OCI-LY3 (cell line): ENCODE results near the gene COPS7A.

Source experiments
- H2AFZ ChIP-seq: fragments of 200-600, 300-600 bp; shearing (Covaris generic); 2 replicates; pipeline ENCODE4 v1.6.0; 2014; ENCODE audit warnings: antibody characterized with exemption, low read depth, low read length
- H3K27ac ChIP-seq: fragments of 200-600, 300-600 bp; sonication (generic); 2 replicates; pipeline ENCODE4 v1.5.1; 2014; ENCODE audit warnings: mild to moderate bottlenecking, low read length, moderate library complexity, mixed read lengths
- H3K27me3 ChIP-seq: fragments of 200-600, 300-600 bp; sonication (generic); 2 replicates; pipeline ENCODE4 v1.6.1; 2014; ENCODE audit warnings: low read depth, low read length, mixed read lengths
- H3K36me3 ChIP-seq: fragments of 200-600, 300-600 bp; sonication (generic); replicated peaks from 2 replicates; pipeline ENCODE3; 2014; ENCODE audit warnings: low read depth, low read length, mixed read lengths
- H3K4me1 ChIP-seq: fragments of 300-600, 200-600 bp; sonication (generic); 2 replicates; pipeline ENCODE4 v1.6.1; 2014; ENCODE audit warnings: low read length, mixed read lengths
- H3K4me2 ChIP-seq: fragments of 200-600, 300-600 bp; sonication (generic); 2 replicates; pipeline ENCODE4 v1.6.1; 2014; ENCODE audit warnings: low read length, mixed read lengths
- H3K4me3 ChIP-seq: fragments of 300-600, 200-600 bp; sonication (generic); 2 replicates; pipeline ENCODE4 v1.5.1; 2014; ENCODE audit warnings: antibody characterized with exemption, mild to moderate bottlenecking, low read length, moderate library complexity
- H3K79me2 ChIP-seq: fragments of 300-600, 200-600 bp; shearing (Covaris generic); 2 replicates; pipeline ENCODE4 v1.6.1; 2014; ENCODE audit warnings: mild to moderate bottlenecking, low read length, mixed read lengths
- H3K9ac ChIP-seq: fragments of 300-600, 200-600 bp; shearing (Covaris generic); 2 replicates; pipeline ENCODE4 v1.6.0; 2014; ENCODE audit warnings: mild to moderate bottlenecking, low read length, moderate library complexity
- H3K9me3 ChIP-seq: fragments of 200-600, 300-600 bp; shearing (Covaris generic); 2 replicates; pipeline ENCODE4 v1.6.1; 2014; ENCODE audit warnings: low read length, mixed read lengths; ENCODE audit not compliant: insufficient read depth
- H4K20me1 ChIP-seq: fragments of 200-600, 300-600 bp; sonication (generic); 2 replicates; pipeline ENCODE4 v1.6.1; 2016; ENCODE audit warnings: low read length, mixed read lengths; ENCODE audit not compliant: insufficient read depth
- CTCF ChIP-seq: fragments of 200-600, 300-600 bp; sonication (generic); IDR thresholded peaks from 2 replicates; pipeline ENCODE4 v1.5.1; 2014; ENCODE audit warnings: antibody characterized with exemption, low read length, low read depth
- EZH2phosphoT487 ChIP-seq: fragments of 200-600 bp; shearing (Covaris generic); IDR thresholded peaks from 2 replicates; pipeline ENCODE4 v1.6.1; 2018; ENCODE audit warnings: antibody characterized with exemption, mixed run types, low read depth

Gene COPS7A

GRCh38 chr12:6729186-6729585 lies 5.3 kb downstream of the COPS7A start:
- H3K4me1 ChIP-seq: peaks cover 25% of the 10 kb centered on the region
- H2AFZ ChIP-seq: no peak overlapping the region
- H3K27me3 ChIP-seq: no peaks in the 10 kb centered on the region
- no peaks in the 10 kb centered on the region for H4K20me1 ChIP-seq
- TF ChIP-seq CTCF (no peak), EZH2phosphoT487 (no peak)
- H3K4me2 ChIP-seq: no peak overlapping the region
- H3K36me3 ChIP-seq: peaks cover 40% of the 10 kb centered on the region
- H3K27ac ChIP-seq: no peak overlapping the region
- no peak overlapping the region for H3K9ac ChIP-seq
- no peak overlapping the region for H3K4me3 ChIP-seq
- no peaks in the 10 kb centered on the region for H3K9me3 ChIP-seq
- H3K79me2 ChIP-seq: peaks cover 12% of the 10 kb centered on the region

- no peak for TF ChIP-seq EZH2phosphoT487
- no peak for TF ChIP-seq CTCF
- Histone ChIP-seq H3K4me1 (peaks cover 22% of the 10 kb centered on the region), H3K4me2 (peak overlapping the region; percentile 51)
Observed at GRCh38 chr12:6730169-6730568, 6.3 kb downstream of the COPS7A start.

GRCh38 chr12:6734506-6735387 lies 10.9 kb downstream of the COPS7A start:
- TF ChIP-seq EZH2phosphoT487: no peak
- no peak for TF ChIP-seq CTCF

More at GRCh38 chr12:6730169-6730568, 6.3 kb downstream of the COPS7A start:
- Histone ChIP-seq H4K20me1 (no peaks in the 10 kb centered on the region), H3K4me3 (no peak overlapping the region), H3K79me2 (peaks cover 6% of the 10 kb centered on the region; the same call in 1 of the 2 replicates), H3K36me3 (peaks cover 42% of the 10 kb centered on the region), H3K27ac (peak overlapping the region; percentile 1; the same call in 1 of the 2 replicates), H3K9ac (no peak overlapping the region), H3K9me3 (no peaks in the 10 kb centered on the region), H3K27me3 (no peaks in the 10 kb centered on the region), H2AFZ (no peak overlapping the region)

GRCh38 chr12:6735448-6736191 lies 11.8 kb downstream of the COPS7A start:
- H3K9ac ChIP-seq: no peak overlapping the region
- no peaks in the 10 kb centered on the region for H3K27me3 ChIP-seq
- H3K79me2 ChIP-seq: no peaks in the 10 kb centered on the region
- H3K9me3 ChIP-seq: no peaks in the 10 kb centered on the region
- no peak overlapping the region for H3K27ac ChIP-seq
- H3K4me2 ChIP-seq: no peak overlapping the region
- peak; percentile 71 for TF ChIP-seq CTCF
- TF ChIP-seq EZH2phosphoT487: no peak
- peaks cover 15% of the 10 kb centered on the region for H3K36me3 ChIP-seq
- no peak overlapping the region for H2AFZ ChIP-seq
- no peaks in the 10 kb centered on the region for H4K20me1 ChIP-seq
- peaks cover 6% of the 10 kb centered on the region for H3K4me1 ChIP-seq
- H3K4me3 ChIP-seq: no peak overlapping the region

More at GRCh38 chr12:6734506-6735387, 10.9 kb downstream of the COPS7A start:
- peaks cover 14% of the 10 kb centered on the region for H3K4me1 ChIP-seq
- peaks cover 23% of the 10 kb centered on the region for H3K36me3 ChIP-seq
- H3K4me2 ChIP-seq: no peak overlapping the region
- no peak overlapping the region for H3K9ac ChIP-seq
- H3K4me3 ChIP-seq: no peak overlapping the region
- no peaks in the 10 kb centered on the region for H4K20me1 ChIP-seq
- H3K9me3 ChIP-seq: no peaks in the 10 kb centered on the region
- H3K79me2 ChIP-seq: no peaks in the 10 kb centered on the region
- no peak overlapping the region for H2AFZ ChIP-seq
- H3K27me3 ChIP-seq: no peaks in the 10 kb centered on the region
- no peak overlapping the region for H3K27ac ChIP-seq
